Liver (tissue), 9 donors: Measurements from ENCODE around the gene CUTA. TPM values are rescaled to one million over a fixed set of nuclear protein-coding genes. Genes with fewer than 3 reads are reported as not detected.

Source experiments
- DNase-seq: peaks from one replicate; pipeline ENCODE4 v3.0.0-alpha.2; 2017; ENCODE audit warnings: low spot score
- H3K27ac ChIP-seq, 2 donors: one replicate each; pipeline ENCODE4 v1.7.0; 2013; ENCODE audit warnings: inconsistent platforms in 2 of 2, low read length in 2 of 2, control low read depth in 1 of 2, low read depth in 1 of 2, mild to moderate bottlenecking in 1 of 2
- H3K27me3 ChIP-seq, 4 donors: one replicate each; pipeline versions ENCODE4 v1.6.1 to v1.7.0; 2013; ENCODE audit warnings: low read length in 3 of 4, inconsistent platforms in 1 of 4, mild to moderate bottlenecking in 1 of 4, moderate library complexity in 1 of 4; ENCODE audit not compliant: control insufficient read depth in 4 of 4, insufficient read depth in 4 of 4
- H3K36me3 ChIP-seq, 4 donors: one replicate each; pipeline versions ENCODE4 v1.6.1 to v1.7.0; 2013; ENCODE audit warnings: low read length in 3 of 4, mild to moderate bottlenecking in 3 of 4, low read depth in 1 of 4, moderate library complexity in 1 of 4; ENCODE audit not compliant: control insufficient read depth in 4 of 4, insufficient read depth in 3 of 4
- H3K4me1 ChIP-seq, 4 donors: one replicate each; pipeline versions ENCODE4 v1.6.1 to v1.7.0; 2013; ENCODE audit warnings: low read length in 3 of 4, mild to moderate bottlenecking in 3 of 4, moderate library complexity in 1 of 4; ENCODE audit not compliant: control insufficient read depth in 4 of 4, insufficient read depth in 4 of 4
- H3K4me3 ChIP-seq, 3 donors: one replicate each; pipeline versions ENCODE4 v1.6.1 to v1.7.0; 2013; ENCODE audit warnings: low read length in 3 of 3, control low read depth in 1 of 3, low read depth in 1 of 3, mild to moderate bottlenecking in 1 of 3
- H3K9ac ChIP-seq, 2 donors: one replicate each; pipeline ENCODE4 v1.7.0; 2013; ENCODE audit warnings: low read length in 2 of 2, mild to moderate bottlenecking in 2 of 2, moderate library complexity in 2 of 2, control low read depth in 1 of 2, low read depth in 1 of 2
- H3K9me3 ChIP-seq, 4 donors: one replicate each; pipeline versions ENCODE4 v1.6.1 to v1.7.0; 2013; ENCODE audit warnings: low read length in 3 of 4; ENCODE audit not compliant: control insufficient read depth in 4 of 4
- ATF3 ChIP-seq: IDR thresholded peaks from 2 replicates; pipeline ENCODE4 v1.6.1; 2016; ENCODE audit warnings: antibody characterized with exemption
- EGR1 ChIP-seq, 2 donors: IDR thresholded peaks; 2 replicates each; pipeline ENCODE4 v1.6.1; 2016 to 2018; ENCODE audit warnings: antibody characterized with exemption in 2 of 2, low read depth in 2 of 2
- FOXA1 ChIP-seq: IDR thresholded peaks from 2 replicates; pipeline ENCODE4 v1.6.1; 2016; ENCODE audit warnings: antibody characterized with exemption
- FOXA2 ChIP-seq: IDR thresholded peaks from 2 replicates; pipeline ENCODE4 v1.6.1; 2016; ENCODE audit warnings: antibody characterized with exemption
- GABPA ChIP-seq, 2 donors: IDR thresholded peaks in 1 of 2; conservative IDR thresholded peaks in 1 of 2; 2 replicates each; pipeline ENCODE4 v1.6.1; 2016; ENCODE audit warnings: antibody characterized with exemption in 2 of 2, mild to moderate bottlenecking in 1 of 2, moderate library complexity in 1 of 2
- HNF4G ChIP-seq: IDR thresholded peaks from 2 replicates; pipeline ENCODE4 v1.6.1; 2016; ENCODE audit warnings: antibody characterized with exemption
- NR2F2 ChIP-seq: IDR thresholded peaks from 2 replicates; pipeline ENCODE4 v1.6.1; 2016; ENCODE audit warnings: antibody characterized with exemption
- RAD21 ChIP-seq, 2 donors: IDR thresholded peaks; 2 replicates each; pipeline ENCODE4 v1.6.1; 2016; ENCODE audit warnings: antibody characterized with exemption in 2 of 2, mild to moderate bottlenecking in 2 of 2
- RXRA ChIP-seq, 2 donors: IDR thresholded peaks; 2 replicates each; pipeline ENCODE4 v1.6.1; 2017 to 2018; ENCODE audit warnings: antibody characterized with exemption in 2 of 2, mild to moderate bottlenecking in 1 of 2
- SP1 ChIP-seq: IDR thresholded peaks from 2 replicates; pipeline ENCODE4 v1.6.1; 2018; ENCODE audit warnings: antibody characterized with exemption, mild to moderate bottlenecking
- TAF1 ChIP-seq: conservative IDR thresholded peaks from 2 replicates; pipeline ENCODE4 v1.6.1; 2016; ENCODE audit warnings: antibody characterized with exemption, mild to moderate bottlenecking
- YY1 ChIP-seq: IDR thresholded peaks from 2 replicates; pipeline ENCODE4 v1.6.1; 2016; ENCODE audit warnings: antibody characterized with exemption, mild to moderate bottlenecking
- WGBS: extraction: QIAGEN DNeasy Blood & Tissue Kit; methylation state at CpG from one replicate; pipeline ENCODE4 v1.1.7; 2013; 5-methylcytosine and 5-hydroxymethylcytosine counted together
- polyA plus RNA-seq, 2 donors: library from polyadenylated mRNA; stranded (reverse) in 1 of 2; unstranded in 1 of 2; fragments of 200-250 nt in 1 of 2; fragments of >200 nt in 1 of 2; fragmentation: Nextera tagmentation in 1 of 2; extraction: Ambion mirVana in 1 of 2; gene quantifications; one replicate each; pipeline versions ENCODE4 v1.2.1 to v1.2.3, GENCODE V29; 2013 to 2015
- total RNA-seq, 2 donors: library from RNA; depleted of rRNA; stranded (reverse); fragments of >200 nt; gene quantifications; one replicate each; pipeline ENCODE4 v1.2.3, GENCODE V29; 2014
- TF ChIP-seq, protein P1 (sequence below): IDR thresholded peaks from 2 replicates; pipeline ENCODE4 v1.6.1; 2016; ENCODE audit warnings: antibody characterized with exemption
- TF ChIP-seq, protein P2 (sequence below): IDR thresholded peaks from 2 replicates; pipeline ENCODE4 v1.6.1; 2016; ENCODE audit warnings: antibody characterized with exemption
- TF ChIP-seq, protein P3 (sequence below): IDR thresholded peaks from 2 replicates; pipeline ENCODE4 v1.6.1; 2016; ENCODE audit warnings: antibody characterized with exemption, mild to moderate bottlenecking
- TF ChIP-seq, protein P4 (sequence below): fragments of 150-350 bp; IDR thresholded peaks from 2 replicates; pipeline ENCODE4 v1.5.1; 2017; ENCODE audit warnings: improper control_type of control experiment, low read depth, low read length; ENCODE audit not compliant: missing input control
- donor health status: healthy.
- donor health status: healthy.
- donor health status: healthy.
- donor health status: healthy.
- donor health status: healthy.

Gene CUTA
- total and polyA plus RNA-seq, 4 donors, result 33.1 to 164 (median 93.2) TPM

DNA sequence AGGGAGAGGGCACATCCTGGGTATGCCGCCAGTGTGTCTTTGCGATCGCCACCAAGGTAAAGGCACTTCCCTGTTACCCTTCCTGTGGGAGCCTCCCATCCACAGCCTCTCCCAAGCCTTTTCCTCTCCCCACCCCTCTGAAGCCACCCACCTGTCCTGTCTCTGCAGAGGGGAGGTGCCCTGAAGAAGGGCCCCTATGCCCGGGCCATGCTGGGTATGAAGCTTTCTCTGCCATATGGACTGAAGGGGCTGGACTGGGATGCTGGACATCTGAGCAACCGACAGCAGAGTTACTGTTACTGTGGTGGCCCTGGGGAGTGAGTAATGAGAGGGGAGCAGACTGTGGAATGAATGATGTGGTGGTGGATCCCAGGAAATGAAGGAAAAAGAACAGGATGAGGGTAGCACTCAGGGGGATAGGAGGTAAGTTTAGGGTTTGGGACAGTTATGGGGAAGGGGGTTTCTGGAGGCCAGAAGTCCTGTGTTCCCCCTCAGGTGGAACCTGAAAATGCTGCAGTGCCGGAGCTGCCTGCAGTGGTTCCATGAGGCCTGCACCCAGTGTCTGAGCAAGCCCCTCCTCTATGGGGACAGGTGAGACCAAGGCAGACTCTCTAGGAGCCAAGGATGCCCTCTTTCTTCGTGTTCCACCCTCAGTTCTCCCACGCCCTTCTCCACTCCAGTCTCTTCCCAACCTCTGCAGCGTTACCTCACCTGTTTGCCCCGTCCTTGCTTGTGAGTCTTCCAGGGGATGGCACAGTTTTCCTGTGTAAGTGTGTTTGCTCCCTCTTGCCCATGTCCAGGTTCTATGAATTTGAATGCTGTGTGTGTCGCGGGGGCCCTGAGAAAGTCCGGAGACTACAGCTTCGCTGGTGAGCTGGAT is 4.4 kb downstream of the CUTA start:
- Histone ChIP-seq H3K4me3 (no peak overlapping the region), H3K27ac (no peak overlapping the region), H3K27me3 (no peaks in the 10 kb centered on the region), H3K36me3 (peaks cover 8 to 31% (median 19%) of the 10 kb centered on the region in 4 donors), H3K9ac (no peak overlapping the region), H3K4me1 (peaks cover 13 to 42% (median 30%) of the 10 kb centered on the region in 4 donors), H3K9me3 (no peaks in the 10 kb centered on the region)
- DNase-seq, result no peak
- TF ChIP-seq EGR1 (IDR thresholded peaks at IDR 0.05; ENCODE audit: low read depth in 2 of 2) (no peak), NR2F2 (no peak), FOXA2 (no peak), YY1 (no peak), FOXA1 (no peak), GABPA (IDR thresholded peaks at IDR 0.05 in 1 of 2, conservative IDR thresholded peaks at IDR 0.05 in 1 of 2) (no peak), RXRA (IDR thresholded peaks at IDR 0.05) (no peak), SP1 (no peak), HNF4G (no peak), TAF1 (no peak), RAD21 (IDR thresholded peaks at IDR 0.05) (no peak), ATF3 (no peak)
- TF ChIP-seq, protein P1, sequence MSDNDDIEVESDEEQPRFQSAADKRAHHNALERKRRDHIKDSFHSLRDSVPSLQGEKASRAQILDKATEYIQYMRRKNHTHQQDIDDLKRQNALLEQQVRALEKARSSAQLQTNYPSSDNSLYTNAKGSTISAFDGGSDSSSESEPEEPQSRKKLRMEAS, result no peak
- TF ChIP-seq, protein P2, sequence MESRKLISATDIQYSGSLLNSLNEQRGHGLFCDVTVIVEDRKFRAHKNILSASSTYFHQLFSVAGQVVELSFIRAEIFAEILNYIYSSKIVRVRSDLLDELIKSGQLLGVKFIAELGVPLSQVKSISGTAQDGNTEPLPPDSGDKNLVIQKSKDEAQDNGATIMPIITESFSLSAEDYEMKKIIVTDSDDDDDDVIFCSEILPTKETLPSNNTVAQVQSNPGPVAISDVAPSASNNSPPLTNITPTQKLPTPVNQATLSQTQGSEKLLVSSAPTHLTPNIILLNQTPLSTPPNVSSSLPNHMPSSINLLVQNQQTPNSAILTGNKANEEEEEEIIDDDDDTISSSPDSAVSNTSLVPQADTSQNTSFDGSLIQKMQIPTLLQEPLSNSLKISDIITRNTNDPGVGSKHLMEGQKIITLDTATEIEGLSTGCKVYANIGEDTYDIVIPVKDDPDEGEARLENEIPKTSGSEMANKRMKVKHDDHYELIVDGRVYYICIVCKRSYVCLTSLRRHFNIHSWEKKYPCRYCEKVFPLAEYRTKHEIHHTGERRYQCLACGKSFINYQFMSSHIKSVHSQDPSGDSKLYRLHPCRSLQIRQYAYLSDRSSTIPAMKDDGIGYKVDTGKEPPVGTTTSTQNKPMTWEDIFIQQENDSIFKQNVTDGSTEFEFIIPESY, result no peak
- TF ChIP-seq, protein P3, sequence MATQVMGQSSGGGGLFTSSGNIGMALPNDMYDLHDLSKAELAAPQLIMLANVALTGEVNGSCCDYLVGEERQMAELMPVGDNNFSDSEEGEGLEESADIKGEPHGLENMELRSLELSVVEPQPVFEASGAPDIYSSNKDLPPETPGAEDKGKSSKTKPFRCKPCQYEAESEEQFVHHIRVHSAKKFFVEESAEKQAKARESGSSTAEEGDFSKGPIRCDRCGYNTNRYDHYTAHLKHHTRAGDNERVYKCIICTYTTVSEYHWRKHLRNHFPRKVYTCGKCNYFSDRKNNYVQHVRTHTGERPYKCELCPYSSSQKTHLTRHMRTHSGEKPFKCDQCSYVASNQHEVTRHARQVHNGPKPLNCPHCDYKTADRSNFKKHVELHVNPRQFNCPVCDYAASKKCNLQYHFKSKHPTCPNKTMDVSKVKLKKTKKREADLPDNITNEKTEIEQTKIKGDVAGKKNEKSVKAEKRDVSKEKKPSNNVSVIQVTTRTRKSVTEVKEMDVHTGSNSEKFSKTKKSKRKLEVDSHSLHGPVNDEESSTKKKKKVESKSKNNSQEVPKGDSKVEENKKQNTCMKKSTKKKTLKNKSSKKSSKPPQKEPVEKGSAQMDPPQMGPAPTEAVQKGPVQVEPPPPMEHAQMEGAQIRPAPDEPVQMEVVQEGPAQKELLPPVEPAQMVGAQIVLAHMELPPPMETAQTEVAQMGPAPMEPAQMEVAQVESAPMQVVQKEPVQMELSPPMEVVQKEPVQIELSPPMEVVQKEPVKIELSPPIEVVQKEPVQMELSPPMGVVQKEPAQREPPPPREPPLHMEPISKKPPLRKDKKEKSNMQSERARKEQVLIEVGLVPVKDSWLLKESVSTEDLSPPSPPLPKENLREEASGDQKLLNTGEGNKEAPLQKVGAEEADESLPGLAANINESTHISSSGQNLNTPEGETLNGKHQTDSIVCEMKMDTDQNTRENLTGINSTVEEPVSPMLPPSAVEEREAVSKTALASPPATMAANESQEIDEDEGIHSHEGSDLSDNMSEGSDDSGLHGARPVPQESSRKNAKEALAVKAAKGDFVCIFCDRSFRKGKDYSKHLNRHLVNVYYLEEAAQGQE, result no peak
- TF ChIP-seq, protein P4, sequence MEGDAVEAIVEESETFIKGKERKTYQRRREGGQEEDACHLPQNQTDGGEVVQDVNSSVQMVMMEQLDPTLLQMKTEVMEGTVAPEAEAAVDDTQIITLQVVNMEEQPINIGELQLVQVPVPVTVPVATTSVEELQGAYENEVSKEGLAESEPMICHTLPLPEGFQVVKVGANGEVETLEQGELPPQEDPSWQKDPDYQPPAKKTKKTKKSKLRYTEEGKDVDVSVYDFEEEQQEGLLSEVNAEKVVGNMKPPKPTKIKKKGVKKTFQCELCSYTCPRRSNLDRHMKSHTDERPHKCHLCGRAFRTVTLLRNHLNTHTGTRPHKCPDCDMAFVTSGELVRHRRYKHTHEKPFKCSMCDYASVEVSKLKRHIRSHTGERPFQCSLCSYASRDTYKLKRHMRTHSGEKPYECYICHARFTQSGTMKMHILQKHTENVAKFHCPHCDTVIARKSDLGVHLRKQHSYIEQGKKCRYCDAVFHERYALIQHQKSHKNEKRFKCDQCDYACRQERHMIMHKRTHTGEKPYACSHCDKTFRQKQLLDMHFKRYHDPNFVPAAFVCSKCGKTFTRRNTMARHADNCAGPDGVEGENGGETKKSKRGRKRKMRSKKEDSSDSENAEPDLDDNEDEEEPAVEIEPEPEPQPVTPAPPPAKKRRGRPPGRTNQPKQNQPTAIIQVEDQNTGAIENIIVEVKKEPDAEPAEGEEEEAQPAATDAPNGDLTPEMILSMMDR, result no peak
- WGBS, result 92% methylated on average over 14 of the region's 14 CpGs
